HepG2 (cell line): ENCODE data around the gene CNTFR. TPM values are rescaled to one million over a fixed set of nuclear protein-coding genes. Genes with fewer than 3 reads are reported as not detected.

Experiments used
- ETS1 ChIP-seq: sonication (generic); formaldehyde crosslinking; IDR thresholded peaks from 2 replicates; pipeline ENCODE4 v1.4.0; 2020; ENCODE audit warnings: missing genetic modification reagents
- HNF4G ChIP-seq, 2 experiments: sonication (generic) in 1 of 2; formaldehyde crosslinking in 1 of 2; IDR thresholded peaks; 2 replicates each; pipeline versions ENCODE4 v1.4.0 to v1.6.1; 2011 to 2020; ENCODE audit warnings: borderline replicate concordance in 2 of 2, low read depth in 2 of 2, mild to moderate bottlenecking in 2 of 2, low read length in 1 of 2, missing genetic modification reagents in 1 of 2, moderate library complexity in 1 of 2
- KAT8 ChIP-seq: IDR thresholded peaks from 2 replicates; pipeline ENCODE4 v1.6.1; 2016; ENCODE audit warnings: missing genetic modification reagents, missing compliant biosample characterization
- KIAA2018 ChIP-seq: sonication (generic); formaldehyde crosslinking; IDR thresholded peaks from 2 replicates; pipeline ENCODE4 v1.5.0; 2020; ENCODE audit warnings: mild to moderate bottlenecking, missing genetic modification reagents, borderline replicate concordance
- NFKB2 ChIP-seq: sonication (generic); formaldehyde crosslinking; IDR thresholded peaks from 2 replicates; pipeline ENCODE4 v1.4.0; 2020; ENCODE audit warnings: missing genetic modification reagents, borderline replicate concordance
- RARG ChIP-seq: sonication (generic); formaldehyde crosslinking; IDR thresholded peaks from 2 replicates; pipeline ENCODE4 v1.4.0; 2020; ENCODE audit warnings: low read depth, mild to moderate bottlenecking, missing genetic modification reagents
- SAP130 ChIP-seq: IDR thresholded peaks from 2 replicates; pipeline ENCODE4 v1.6.1; 2016; ENCODE audit warnings: low read depth
- SRF ChIP-seq: IDR thresholded peaks from 2 replicates; pipeline ENCODE4 v1.6.1; 2011; ENCODE audit warnings: mild to moderate bottlenecking, low read depth, low read length, moderate library complexity
- THAP7 ChIP-seq: sonication (generic); formaldehyde crosslinking; IDR thresholded peaks from 2 replicates; pipeline ENCODE4 v1.8.1; 2023; ENCODE audit warnings: mild to moderate bottlenecking, missing genetic modification reagents
- ZFYVE20 ChIP-seq: sonication (generic); formaldehyde crosslinking; IDR thresholded peaks from 2 replicates; pipeline ENCODE4 v1.8.0; 2023; ENCODE audit warnings: low read depth, mild to moderate bottlenecking, moderate library complexity, missing genetic modification reagents, borderline replicate concordance
- ZMAT3 ChIP-seq: sonication (generic); formaldehyde crosslinking; conservative IDR thresholded peaks from 2 replicates; pipeline ENCODE4 v1.7.0; 2021; ENCODE audit warnings: missing genetic modification reagents
- ZNF331 ChIP-seq: sonication (generic); formaldehyde crosslinking; IDR thresholded peaks from 2 replicates; pipeline ENCODE4 v1.4.0; 2020; ENCODE audit warnings: missing genetic modification reagents
- ZNF430 ChIP-seq: sonication (generic); formaldehyde crosslinking; IDR thresholded peaks from 2 replicates; pipeline ENCODE4 v1.9.0; 2021; ENCODE audit warnings: mild to moderate bottlenecking, missing genetic modification reagents
- ZNF550 ChIP-seq: sonication (generic); formaldehyde crosslinking; IDR thresholded peaks from 2 replicates; pipeline ENCODE4 v1.4.0; 2020; ENCODE audit warnings: mild to moderate bottlenecking, missing genetic modification reagents, borderline replicate concordance
- ZNF678 ChIP-seq: sonication (generic); formaldehyde crosslinking; IDR thresholded peaks from 2 replicates; pipeline ENCODE4 v1.4.0; 2020; ENCODE audit warnings: mild to moderate bottlenecking, missing genetic modification reagents
- ZNF776 ChIP-seq: sonication (generic); formaldehyde crosslinking; IDR thresholded peaks from 2 replicates; pipeline ENCODE4 v1.4.0; 2020; ENCODE audit warnings: mild to moderate bottlenecking, missing genetic modification reagents
- ZNF891 ChIP-seq: sonication (generic); formaldehyde crosslinking; IDR thresholded peaks from 2 replicates; pipeline ENCODE4 v1.5.0; 2020; ENCODE audit warnings: mild to moderate bottlenecking, missing genetic modification reagents
- ZSCAN21 ChIP-seq: sonication (generic); formaldehyde crosslinking; IDR thresholded peaks from 2 replicates; pipeline ENCODE4 v1.8.0; 2022; ENCODE audit warnings: mild to moderate bottlenecking, missing genetic modification reagents, moderate library complexity, borderline replicate concordance
- polyA plus RNA-seq, 8 experiments: library from polyadenylated mRNA; depleted of rRNA in 3 of 8; stranded (reverse) in 7 of 8; unstranded in 1 of 8; fragments of >200 nt; fragmentation: Illumina TruSeq in 4 of 8; extraction: Trizol in 4 of 8; gene quantifications; 2 replicates each; pipeline versions ENCODE4 v1.2.1 to v1.2.3, GENCODE V29; 2011 to 2016; ENCODE audit warnings: low read depth in 4 of 8, missing spikeins in 1 of 8, mixed read lengths in 1 of 8; ENCODE audit not compliant: insufficient read depth in 1 of 8
- total RNA-seq, 5 experiments: library from RNA; depleted of rRNA; stranded (reverse); fragments of >200 nt; fragmentation: Illumina TruSeq; extraction: Trizol; gene quantifications; 2 replicates each; pipeline ENCODE4 v1.2.3, GENCODE V29; 2016; ENCODE audit warnings: low read depth in 1 of 5

Gene CNTFR
- total and polyA plus RNA-seq, 2 of the 13 experiments (the other 11 are each of a cell fraction or from before 2014, with no cell fraction given): not detected

GRCh38 chr9:34611811-34612787 is 22.6 kb upstream of the CNTFR start, which contains the start of gene RPP25L (continued):
- TF ChIP-seq THAP7 (CRISPR knock-in tag) (peak; percentile 78; the same call in 1 of the 2 replicates), ZNF430 (CRISPR knock-in tag) (no peak), ETS1 (CRISPR knock-in tag) (no peak), ZNF550 (CRISPR knock-in tag) (no peak), SRF (no peak), ZNF891 (CRISPR knock-in tag) (no peak), ZNF776 (CRISPR knock-in tag) (0 out of 2 replicates have a peak, but pooled peaks have one; percentile 52), HNF4G (IDR thresholded peaks at IDR 0.05; ENCODE audit: borderline replicate concordance, low read depth, low read length) (no peak), HNF4G (CRISPR knock-in tag; IDR thresholded peaks at IDR 0.05; ENCODE audit: borderline replicate concordance, low read depth) (no peak), KIAA2018 (CRISPR knock-in tag) (no peak), ZNF331 (CRISPR knock-in tag) (peak; percentile 57), ZMAT3 (CRISPR knock-in tag) (peak; percentile 84; the same call in 1 of the 2 replicates), KAT8 (CRISPR knock-in tag) (peak; percentile 54; the same call in 1 of the 2 replicates), NFKB2 (CRISPR knock-in tag) (peak; percentile 13; the same call in 1 of the 2 replicates), SAP130 (peak; percentile 84), ZNF678 (CRISPR knock-in tag) (no peak; the same call in 1 of the 2 replicates), ZSCAN21 (CRISPR knock-in tag) (peak; percentile 88), RARG (CRISPR knock-in tag) (no peak), ZFYVE20 (CRISPR knock-in tag) (no peak)
